ENCODE data around the gene RAI14.

DNA sequence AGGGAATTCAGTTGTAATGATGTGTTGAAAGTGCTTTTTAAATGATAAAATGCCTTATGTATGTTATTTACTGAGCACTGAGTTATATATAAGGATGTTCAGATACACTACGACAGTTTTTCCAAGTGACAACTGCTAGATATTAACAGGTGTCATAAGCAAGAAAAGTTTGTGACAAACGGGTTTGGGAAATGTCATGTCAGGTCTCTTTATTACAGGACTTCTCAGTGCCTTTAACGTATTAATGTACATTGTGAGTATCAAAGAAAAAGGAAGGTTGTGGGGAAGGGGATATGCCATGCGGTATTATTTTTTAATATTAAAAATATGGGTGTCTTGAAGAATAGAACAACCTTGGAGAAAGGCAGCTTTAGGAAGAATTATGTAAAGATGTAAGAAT lies 56.4 kb downstream of the RAI14 start:
- TF ChIP-seq, protein P1, sequence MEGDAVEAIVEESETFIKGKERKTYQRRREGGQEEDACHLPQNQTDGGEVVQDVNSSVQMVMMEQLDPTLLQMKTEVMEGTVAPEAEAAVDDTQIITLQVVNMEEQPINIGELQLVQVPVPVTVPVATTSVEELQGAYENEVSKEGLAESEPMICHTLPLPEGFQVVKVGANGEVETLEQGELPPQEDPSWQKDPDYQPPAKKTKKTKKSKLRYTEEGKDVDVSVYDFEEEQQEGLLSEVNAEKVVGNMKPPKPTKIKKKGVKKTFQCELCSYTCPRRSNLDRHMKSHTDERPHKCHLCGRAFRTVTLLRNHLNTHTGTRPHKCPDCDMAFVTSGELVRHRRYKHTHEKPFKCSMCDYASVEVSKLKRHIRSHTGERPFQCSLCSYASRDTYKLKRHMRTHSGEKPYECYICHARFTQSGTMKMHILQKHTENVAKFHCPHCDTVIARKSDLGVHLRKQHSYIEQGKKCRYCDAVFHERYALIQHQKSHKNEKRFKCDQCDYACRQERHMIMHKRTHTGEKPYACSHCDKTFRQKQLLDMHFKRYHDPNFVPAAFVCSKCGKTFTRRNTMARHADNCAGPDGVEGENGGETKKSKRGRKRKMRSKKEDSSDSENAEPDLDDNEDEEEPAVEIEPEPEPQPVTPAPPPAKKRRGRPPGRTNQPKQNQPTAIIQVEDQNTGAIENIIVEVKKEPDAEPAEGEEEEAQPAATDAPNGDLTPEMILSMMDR (IDR thresholded peaks at IDR 0.05), result no peak
- TF ChIP-seq POLR2A (IDR thresholded peaks at IDR 0.05) (no peak), POLR2AphosphoS5 (IDR thresholded peaks at IDR 0.05) (no peak), EP300 (IDR thresholded peaks at IDR 0.05) (no peak)
